ENCODE measurements around the gene KIAA1671.

KIAA1671 gene

DNA sequence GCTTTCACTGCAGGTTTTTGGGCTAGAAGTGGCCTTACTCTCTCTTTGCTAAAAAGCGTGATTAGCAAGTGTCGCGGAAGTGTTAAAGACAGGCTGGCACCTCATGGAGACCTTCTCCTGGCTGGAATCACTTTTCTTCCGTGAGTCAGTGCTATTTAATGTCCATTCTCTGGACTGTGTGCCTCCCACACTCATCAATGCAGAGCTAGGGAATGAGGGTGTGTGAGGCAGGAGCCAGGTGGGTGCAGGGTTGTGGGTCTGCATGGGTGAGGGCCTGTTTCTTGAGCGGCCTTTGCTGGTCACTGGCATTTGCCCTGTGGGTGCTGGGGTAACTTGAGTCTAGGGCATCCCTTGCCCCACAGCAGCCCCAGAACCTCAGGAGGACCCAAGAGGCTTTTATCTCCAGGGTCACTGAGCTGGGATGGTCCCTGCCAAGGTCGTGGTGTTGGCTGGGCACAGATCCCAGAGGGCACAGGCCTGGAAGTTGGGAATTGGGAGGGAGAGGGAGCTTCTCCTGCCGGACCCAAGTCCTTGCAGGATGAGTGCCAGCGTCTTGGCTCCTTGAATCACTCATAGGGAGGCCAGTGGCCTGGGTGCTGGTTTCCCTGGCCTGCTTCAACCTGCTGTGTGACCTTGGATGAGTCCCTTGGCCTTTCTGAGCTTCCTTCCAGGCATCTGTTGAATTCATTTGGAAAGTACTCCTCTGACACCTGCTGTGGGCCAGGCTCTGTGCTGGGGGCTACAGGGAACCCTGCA is 30.0 kb downstream of the KIAA1671 start:
- DNase-seq = no peak

DNA sequence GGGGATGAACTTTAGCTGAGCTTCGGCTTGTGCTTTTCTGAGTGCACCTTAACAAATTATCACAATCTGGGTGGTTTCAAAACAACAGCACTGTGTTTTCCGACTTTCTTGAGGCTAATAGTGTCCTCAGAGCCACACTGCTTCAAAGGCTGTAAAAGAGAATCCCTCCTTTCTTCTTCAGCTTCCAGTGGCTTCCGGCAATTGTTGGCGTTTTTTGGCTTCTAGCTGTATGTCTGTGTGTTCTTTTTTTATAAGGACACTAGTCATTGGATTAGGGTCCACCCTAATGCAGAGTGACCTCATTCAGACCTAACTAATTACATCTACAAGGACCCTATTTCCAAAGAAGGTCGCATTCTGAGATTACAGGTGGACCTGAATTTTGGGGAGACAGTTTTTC is 30.6 kb downstream of the KIAA1671 start:
- no peak for DNase-seq

GRCh38 chr22:24984122-24984521 is 31.6 kb downstream of the KIAA1671 start:
- no peak for DNase-seq

DNA sequence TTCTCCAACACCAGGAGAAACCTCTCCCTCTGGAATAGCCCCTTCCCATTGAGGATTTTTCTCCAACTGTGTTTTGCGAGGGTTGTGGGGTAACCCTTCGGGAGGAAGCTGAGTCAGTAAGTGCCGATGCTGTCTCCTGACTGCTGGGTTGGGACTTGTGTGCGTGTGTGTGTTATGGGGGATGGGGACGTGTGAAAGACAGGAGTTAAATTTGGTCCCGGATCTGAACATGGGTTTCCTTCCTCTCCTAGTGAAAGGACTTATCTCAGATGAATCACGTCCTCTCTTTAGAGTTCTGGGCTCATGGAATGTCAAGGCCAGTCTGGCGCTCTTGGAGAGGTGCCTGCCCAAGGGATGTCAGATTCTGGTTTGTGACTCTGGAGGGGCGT is 33.3 kb downstream of the KIAA1671 start:
- DNase-seq = no peak

- DNase-seq = no peak
These were observed 34.3 kb downstream of the KIAA1671 start for GRCh38 chr22:24986816-24987215.

DNA sequence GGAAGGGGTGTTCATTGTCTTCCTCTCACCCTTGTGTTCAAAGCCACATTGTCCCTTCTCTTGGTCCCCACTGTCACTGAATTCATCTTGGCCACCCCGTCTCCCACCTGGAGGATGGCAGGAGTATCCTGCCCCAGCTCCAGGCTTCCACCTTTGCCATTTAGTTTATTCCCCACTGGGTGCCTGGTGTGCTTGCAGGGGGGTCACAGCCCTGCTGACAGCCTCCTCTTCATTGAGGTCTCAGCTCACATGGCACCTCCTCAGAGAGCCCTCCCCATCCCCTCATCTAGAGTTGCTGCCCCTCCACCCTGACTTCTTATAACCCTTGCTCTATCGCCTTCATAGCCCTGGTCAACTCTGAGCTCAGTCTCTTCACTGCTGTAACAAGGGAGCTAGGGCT is 36.6 kb downstream of the KIAA1671 start:
- no peak for DNase-seq

DNA sequence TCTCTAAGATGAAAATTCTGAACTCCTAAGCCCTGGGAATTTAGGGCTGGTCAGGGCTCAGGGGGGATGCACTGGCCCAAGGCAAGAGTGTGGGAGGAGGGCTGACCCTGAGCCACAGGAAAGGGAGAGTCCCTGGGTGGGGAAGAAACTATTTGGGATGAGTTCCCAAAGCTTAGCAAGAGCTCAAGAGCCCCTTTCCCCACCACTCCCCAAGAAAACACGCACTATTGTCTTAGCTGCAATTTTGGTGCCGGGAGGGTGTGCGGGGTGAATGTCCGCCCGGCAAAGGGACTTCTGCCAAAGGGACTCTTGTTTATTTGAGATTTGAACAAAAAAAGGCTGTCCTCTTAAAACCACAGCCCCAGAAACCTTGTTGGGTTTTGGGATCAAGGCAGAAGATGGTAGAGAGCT is 37.0 kb downstream of the KIAA1671 start:
- no peak for DNase-seq

DNA sequence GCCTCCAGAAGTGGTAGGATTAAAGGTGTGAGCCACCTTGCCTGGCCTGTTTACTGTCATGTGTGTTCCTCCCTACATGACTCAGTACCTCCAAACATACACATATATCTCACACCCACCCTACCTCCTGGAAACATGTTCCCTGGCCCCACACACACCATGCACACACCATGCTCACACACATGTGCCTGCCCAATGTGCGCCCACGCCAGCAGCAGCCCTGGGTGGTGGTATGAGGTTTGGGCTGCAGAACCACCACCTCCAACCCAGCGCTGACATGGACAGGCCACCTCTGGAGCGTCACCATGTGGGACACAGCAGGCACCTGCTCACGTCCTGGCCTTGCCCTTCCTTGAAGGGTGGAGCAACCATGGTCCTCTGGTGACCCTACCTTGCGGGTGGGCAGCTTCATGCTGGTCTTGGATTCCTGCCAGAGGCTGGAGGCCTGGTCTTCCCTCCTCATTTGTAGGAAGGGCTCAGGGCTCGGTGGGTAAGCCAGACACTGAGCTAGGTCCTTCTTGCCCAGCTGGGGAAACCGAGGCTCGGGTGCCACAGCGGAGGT is 37.9 kb downstream of the KIAA1671 start:
- no peak for DNase-seq

DNA sequence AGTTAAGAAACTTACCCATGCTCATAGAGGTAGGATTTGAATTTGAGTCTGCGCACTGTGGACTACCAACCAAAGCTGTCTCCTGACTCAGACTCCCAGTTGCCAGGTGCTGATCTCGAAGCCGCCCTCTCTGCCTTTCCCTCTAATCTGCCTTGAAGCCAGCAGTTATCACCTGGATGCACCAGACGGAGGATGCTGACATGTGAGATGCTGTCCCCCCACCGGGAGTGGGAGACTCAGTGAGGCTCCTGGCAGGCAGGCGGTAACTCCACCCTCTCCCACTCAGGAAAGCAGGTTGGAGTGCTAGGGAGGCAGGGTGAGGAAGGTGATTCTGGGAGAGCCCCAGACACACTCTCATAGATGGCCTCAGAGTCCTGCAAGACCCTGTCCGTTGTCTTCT is 40.4 kb downstream of the KIAA1671 start:
- DNase-seq = no peak

GRCh38 chr22:24994070-24994763 is 41.7 kb downstream of the KIAA1671 start:
- DNase-seq = no peak

DNA sequence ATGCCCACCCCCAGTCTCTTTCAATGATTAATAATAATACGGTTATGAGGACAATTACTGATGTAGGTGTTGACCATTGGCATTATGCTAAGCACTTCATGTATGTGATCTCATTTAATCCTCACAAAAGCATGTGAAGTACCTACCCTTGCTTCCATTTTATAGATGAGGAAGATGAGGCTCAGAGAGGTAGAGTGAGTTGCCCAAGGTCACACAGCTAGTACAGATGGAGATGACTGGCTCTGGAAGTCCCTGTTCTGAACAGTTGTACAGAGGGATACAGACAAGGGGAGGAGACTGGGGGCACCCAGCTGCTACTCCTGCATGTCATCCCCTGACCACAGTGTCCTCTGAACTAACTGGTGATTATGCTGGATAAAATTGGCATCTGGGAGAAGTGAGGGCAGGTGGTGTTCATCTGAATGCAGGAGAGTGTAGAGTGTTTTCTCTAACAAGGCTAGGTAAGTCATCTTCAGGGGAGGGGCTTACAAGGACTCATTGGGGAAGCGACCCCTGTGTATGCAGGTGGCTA is 43.2 kb downstream of the KIAA1671 start:
- DNase-seq = no peak

- DNase-seq = no peak
These were observed 44.0 kb downstream of the KIAA1671 start for GRCh38 chr22:24996420-24996952.

GRCh38 chr22:24997023-24997422 is 44.5 kb downstream of the KIAA1671 start:
- DNase-seq = no peak

- no peak for DNase-seq
These were observed 48.2 kb downstream of the KIAA1671 start for GRCh38 chr22:25000686-25001085.

DNA sequence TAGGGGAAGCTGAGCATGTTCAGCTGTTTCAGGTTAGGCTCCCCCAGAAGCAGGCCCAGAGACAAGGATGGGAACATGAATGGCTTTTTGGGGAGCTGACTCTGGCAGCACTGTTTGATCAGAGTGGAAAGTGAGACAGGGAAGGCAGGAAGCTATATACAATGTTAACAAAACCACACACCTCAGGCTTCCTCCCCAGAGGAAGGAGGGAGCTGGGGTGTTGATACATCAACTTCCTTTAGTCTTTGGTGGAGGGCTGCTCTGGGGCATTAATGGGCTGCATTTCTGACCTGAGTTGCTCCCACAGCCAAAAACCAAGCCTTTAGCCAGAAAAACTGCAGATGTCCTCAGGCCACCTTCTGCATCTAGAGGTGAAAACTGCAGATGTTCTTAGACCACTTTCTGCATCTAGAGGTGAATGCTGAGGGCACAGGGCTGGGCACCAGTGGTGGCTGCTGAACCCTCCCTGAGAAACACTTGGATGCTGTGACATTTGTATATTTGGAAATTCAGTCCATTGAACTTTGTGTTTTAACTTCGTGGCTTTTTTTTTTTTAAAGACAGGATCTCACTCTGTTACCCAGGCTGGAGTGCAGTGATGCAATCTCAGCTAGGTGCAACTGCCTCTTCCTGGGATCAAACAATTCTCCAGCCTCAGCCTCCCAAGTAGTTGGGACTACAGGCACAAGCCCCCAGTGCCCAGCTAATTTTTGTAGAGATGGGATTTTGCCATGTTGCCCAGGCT is 49.9 kb downstream of the KIAA1671 start:
- no peak for DNase-seq

DNA sequence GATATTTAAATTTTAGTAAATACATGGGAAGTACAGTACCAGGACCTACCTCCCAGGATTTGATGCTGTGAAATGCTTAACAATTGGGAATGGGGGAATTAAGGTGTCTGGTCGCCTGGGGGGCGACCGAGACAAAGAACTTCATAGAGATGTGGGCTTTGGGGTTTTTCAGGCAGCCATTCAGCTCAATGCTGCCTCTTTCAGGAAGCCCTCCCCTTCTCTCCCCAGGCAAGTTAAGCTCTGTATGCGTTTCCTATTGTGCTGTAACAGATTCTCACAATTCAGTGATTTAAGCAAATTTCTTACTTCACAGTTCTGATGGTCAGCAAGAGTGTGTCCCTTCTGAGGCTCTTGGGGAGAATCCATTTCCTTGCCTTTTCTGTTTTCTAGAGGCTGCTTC is 53.8 kb downstream of the KIAA1671 start:
- DNase-seq = no peak

GRCh38 chr22:25007444-25008106 is 55.1 kb downstream of the KIAA1671 start:
- DNase-seq = no peak

DNA sequence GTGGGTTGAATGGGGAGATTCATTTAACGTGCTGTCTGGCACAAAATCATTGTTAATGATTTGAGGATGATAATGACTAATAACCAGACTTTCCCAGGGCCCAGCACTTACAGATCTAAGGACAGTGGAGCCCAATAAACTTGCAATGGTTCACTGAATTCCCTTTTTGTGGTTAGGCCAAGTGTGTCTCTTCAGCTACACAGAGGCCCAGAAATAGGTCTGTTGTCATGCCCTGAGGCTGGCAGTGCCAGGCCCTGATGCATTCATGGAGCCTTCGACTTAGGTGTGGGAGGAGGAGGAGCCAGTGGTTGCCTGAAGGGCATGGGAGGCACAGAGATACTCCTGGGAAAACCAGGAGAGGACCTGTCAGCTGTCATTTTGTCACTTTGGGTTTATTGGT is 56.1 kb downstream of the KIAA1671 start:
- DNase-seq = no peak

DNA sequence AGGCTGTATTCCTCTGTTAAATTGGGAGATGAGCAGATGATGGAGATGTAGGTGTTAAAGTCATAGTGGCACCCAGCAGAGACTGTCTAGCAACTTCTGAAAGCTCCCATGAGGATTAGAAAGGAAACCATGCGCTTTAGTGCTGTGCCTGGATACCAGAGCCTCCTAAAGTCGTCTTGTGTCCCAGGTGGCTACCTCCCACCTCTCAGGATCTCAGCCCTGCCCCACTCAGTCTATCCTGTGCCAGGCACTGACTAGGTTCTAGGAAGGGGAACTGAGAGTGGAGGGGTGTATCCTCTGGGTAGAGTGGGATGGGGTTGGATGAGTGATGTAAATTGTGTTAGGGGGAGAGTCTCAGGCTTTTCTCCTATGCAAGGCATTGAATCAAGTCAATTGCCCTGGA is 60.2 kb downstream of the KIAA1671 start:
- DNase-seq = no peak

DNA sequence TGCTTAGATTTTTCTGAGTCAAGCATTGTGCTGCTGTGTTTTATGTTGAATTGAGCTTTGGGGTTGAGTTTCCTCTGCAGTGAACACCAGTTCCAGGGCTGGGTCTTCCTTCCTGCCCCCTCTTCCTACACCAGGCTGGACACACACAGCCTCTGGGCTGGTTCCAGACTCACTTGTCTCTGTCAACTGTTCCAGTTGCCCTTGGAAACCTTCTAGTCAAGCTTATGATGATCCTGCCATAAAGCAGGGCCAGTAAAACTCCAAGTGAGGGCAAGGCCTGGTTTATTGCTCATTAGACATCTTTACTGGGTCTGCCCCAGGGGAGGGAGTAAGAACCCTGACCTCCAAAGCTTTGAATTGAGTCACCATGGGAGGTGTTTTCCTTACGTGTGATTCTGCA is 61.1 kb downstream of the KIAA1671 start:
- no peak for DNase-seq

- DNase-seq = no peak
These were observed 62.6 kb downstream of the KIAA1671 start for GRCh38 chr22:25014896-25015755.

Measured in activated CD4-positive, alpha-beta T cell treated with anti-CD3 and anti-CD28 coated beads, Interleukin-2, amount 50 U/mL, for 4 hours (primary cell).